ENCODE data around the gene SP6.

The SP6 gene

GRCh38 chr17:47836601-47837000 lies 14.4 kb downstream of the SP6 start:
- no peak for DNase-seq (ENCODE audit: low read depth in 3 of 3)

GRCh38 chr17:47834756-47835155 lies 16.2 kb downstream of the SP6 start:
- no peak for DNase-seq (ENCODE audit: low read depth in 3 of 3)

GRCh38 chr17:47831934-47832327 lies 19.0 kb downstream of the SP6 start:
- DNase-seq (ENCODE audit: low read depth in 3 of 3): no peak

GRCh38 chr17:47831003-47831933 lies 19.7 kb downstream of the SP6 start, which contains the start of the genes LRRC46 and MRPL10:
LRRC46 (plus strand) TSS chr17:47831670; CDS start chr17:47831990, 320 bp downstream.
MRPL10 (minus strand) TSS chr17:47831541; CDS start chr17:47831511, 30 bp downstream.
- DNase-seq (ENCODE audit: low read depth in 3 of 3): peak; percentile 87 to 90 (median 87)

DNA sequence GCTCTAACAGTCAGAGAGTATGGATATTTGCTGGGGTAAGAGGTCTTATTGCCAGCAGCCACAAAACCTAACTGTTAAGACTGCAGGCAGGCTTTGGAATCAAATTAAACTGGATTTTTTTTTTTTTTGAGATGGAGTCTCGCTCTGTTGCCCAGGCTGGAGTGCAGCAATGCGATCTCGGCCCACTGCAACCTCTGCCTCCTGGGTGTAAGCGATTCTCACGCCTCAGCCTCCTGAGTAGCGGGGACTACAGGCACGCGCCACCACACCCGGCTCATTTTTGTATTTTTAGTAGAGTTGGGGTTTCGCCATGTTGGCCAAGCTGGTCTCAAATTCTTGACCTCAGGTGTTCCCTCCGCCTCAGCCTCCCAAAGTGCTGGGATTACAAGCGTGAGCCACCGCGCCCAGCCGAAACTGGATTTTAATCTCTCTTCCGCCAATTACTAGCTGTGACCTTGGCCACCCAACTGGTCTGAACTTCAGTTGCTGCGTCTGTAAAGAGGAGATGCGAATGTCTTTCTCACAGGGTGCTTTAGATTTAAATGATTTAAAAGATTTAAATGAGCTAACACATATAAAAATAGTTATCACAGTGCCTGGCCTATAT lies 20.5 kb downstream of the SP6 start:
- no peak for DNase-seq (ENCODE audit: low read depth in 3 of 3)

GRCh38 chr17:47829870-47830269 lies 21.1 kb downstream of the SP6 start:
- DNase-seq (ENCODE audit: low read depth in 3 of 3): no peak

DNA sequence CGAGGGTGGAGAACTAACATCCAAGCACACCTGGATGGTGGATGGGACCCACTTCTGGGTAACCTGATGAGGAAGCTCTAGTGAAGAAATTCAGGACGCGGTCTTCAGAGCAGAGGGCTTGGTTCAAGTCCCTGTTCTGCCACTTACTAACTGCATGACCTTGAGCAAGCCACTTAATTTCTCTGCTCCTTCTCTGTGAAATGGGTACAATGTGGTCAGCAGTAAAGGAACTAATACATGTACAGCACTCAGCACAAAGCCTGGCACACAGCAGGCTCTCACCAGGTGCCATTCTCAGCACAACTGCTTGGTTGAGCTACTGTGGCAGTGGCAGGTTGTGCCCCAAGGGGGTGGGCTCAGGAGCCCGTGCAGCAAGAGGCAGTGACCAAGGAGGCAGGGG lies 27.4 kb downstream of the SP6 start:
- DNase-seq (ENCODE audit: low read depth in 3 of 3): no peak

- no peak for DNase-seq (ENCODE audit: low read depth in 3 of 3)
Observed at GRCh38 chr17:47822785-47823184, 28.2 kb downstream of the SP6 start.

DNA sequence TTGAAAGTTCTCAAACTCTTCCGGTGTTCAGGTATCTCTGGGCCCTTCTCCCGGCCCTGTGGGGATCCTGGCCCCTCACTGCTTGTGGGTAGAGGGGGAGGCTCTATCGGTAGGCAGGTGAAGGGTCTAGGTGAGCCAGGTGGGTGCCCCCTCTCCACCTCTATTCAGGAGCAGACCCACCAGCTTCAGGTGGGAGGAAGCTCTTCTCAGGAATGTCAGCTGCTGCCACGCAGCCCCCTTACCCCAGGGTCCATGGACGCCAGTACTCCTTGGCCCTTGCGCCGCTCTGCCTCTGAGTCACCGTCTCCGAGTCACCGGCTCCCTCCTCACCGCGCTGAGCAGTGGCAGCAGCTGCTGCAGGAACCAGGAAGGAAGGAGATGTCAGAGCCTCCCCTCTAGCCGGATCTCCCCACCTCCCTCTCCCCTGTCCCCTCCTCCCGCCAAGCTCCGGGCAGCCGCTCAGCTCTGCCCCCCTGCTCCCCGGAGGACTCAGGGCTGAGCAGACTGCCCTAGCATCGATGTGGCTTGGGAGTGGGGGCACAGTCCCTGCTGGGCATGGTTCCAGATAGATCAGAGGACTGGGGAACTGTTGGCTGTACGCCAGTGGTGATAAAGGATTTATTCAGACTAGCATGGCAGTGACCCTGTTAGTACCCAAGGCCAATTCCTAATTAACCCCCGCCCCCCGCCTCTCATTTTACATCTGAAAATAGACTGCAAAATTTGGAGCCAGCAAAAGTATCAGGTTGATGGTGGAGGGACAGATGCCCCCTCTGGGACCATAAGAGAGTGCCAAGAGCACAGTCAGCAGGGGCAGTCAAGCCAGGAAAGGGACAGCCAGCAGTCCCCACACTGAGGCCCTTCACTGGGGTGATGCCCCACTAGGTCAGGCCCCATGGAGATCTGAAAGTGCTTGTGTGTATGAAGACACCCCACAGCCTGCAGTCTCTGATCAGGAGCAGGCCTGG lies 29.3 kb downstream of the SP6 start, which contains the start of gene OSBPL7:
TSS of gene OSBPL7 (minus strand) at position 371 of the 968 bp plus-strand sequence. CDS start 1,516 bp downstream, outside the sequence.
- peak; percentile 60 to 61 (median 61) for DNase-seq (ENCODE audit: low read depth in 3 of 3)

- DNase-seq (ENCODE audit: low read depth in 3 of 3): no peak
Observed at GRCh38 chr17:47821031-47821423, 29.9 kb downstream of the SP6 start.

- DNase-seq (ENCODE audit: low read depth in 3 of 3): no peak
Observed at GRCh38 chr17:47820033-47820789, 30.8 kb downstream of the SP6 start.

DNA sequence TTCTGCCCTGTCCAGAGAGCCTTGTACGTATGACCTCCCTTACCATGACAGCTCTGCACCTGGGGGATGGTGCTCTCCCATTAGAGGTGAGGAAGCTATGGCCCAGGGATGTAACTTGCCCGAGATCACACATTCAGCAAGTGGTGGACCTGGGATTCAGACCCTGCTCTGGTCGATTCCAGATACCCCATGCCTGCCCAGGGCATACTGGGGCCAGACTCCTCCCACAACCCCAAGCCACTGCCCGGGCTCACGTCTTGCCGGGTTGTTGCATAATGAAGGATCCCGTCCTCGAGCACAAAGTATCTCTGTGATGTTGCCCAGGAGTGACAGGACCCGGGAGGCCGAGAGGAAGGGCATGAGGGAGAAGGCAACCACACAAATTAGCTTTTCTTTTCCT lies 31.5 kb downstream of the SP6 start:
- no peak for DNase-seq (ENCODE audit: low read depth in 3 of 3)

DNA sequence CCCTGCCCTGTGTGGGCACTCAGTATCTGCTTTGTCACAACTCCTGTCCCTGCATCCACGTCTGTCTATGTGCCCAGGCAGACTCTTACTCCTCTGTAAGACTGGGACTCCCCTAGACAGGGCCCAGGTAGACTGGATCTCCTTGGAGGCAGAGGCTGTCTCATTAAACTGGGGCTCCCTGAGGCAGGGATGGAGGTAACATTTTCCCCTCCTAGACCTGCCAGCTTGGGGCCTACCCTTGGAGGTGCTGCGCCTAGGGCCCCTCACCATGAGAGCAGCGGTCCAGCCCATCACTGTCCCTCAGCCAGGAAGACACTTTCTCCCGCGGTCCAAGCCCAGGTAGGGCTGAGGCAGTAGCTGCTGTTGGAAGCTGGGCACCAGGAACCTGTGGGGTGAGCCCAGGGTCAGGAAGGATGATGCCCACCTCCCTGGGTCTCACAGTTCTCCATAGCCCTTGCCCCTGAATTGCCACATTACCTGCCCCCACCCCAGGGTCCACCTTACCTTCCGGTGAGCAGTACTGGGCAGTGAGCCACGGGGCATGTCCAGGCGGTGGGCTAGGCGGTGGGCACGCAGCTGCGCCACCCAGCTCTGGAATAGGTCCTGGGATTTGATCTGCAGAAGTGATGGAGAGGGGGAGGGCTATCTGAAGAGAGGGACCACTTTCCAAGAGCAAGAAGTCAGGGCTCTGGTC lies 32.8 kb downstream of the SP6 start:
- no peak for DNase-seq (ENCODE audit: low read depth in 3 of 3)

DNA sequence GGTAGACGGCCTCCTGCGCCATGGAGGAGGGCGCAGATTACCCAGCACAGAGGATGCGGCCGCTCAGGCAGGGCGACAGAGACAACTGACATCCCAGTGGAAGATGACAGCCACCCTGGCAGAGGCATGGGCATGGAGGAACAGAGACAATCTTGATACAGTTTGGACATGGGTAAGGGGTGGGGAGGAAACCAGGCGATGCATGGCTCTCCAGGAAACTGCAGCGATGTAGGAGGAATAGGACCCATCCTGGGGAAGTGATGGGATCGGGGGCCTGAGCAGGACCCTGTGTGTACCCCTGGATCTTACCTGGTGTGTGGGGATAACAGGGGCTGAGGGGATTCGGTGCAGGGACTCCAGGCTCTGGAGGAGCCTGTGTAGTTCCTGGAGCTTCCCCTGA lies 34.0 kb downstream of the SP6 start:
- no peak for DNase-seq (ENCODE audit: low read depth in 3 of 3)

DNA sequence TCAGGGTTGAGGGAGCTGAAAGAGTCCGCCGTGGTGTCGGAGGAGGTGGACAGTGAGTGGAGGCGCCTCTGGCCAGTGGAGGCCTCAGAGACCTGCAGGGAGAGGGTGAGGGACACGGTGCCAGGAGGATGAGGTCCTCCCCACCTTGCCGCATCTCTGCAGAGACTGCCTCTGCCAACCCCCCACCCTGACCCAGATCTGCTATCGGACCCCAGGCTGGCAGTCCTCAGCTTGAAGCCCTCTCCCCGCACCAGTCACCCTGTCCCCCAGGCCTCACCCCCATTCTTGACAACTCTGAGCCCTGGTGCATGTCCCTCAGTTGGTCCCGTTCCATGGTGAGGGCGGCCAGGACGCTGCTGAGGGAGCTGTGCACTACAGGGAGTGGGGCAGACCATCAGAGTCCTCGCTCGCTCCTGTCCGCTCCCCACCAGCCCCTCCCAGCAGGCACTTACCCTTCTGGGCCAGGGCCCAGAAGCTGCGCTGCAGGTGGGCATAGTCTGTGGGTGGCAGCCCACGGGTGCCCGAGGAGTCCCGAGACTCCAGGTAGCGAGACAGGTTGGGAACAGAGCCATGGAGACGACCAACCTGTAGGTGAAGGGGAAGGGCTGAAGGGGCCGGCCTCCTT lies 34.7 kb downstream of the SP6 start:
- no peak for DNase-seq (ENCODE audit: low read depth in 3 of 3)

DNA sequence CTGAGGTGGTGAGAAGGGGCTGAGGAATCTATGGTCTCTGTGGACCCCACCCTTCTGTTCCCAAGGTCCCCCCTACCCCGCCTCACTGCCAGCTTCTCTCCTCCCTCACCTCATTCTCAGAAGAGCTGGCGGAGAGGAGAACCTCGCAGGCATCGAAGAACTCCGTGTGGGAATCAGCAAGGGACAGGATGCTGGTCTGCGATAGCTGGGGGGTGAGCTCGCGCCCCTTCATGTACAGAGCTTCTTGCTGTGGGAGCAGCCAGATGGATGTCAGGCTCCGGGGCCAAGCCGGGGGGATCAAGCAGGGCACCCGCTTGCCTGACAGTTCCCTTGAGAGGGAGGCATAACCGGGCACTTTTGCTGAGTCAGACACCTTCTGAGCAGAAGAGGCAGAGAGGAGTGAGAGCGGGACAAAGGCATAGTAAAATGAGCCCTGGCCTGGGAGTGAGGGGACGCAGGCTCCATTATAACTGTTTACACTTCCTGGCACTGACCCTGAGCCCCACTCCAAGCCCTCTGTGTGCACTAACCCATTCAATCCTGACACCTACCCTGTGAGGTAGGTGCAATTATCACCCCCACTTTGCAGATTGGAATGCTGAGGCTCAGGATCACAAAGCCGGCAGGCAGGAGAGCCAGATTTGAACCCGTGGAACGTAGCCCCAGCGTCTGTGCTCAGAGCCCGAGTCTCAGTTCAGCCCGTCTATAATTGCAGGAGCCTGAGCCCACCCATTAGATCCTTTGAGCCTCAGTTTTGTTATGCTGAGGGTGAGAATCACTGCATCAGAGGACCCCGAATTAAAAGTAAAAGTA lies 35.7 kb downstream of the SP6 start:
- DNase-seq (ENCODE audit: low read depth in 3 of 3): no peak

DNA sequence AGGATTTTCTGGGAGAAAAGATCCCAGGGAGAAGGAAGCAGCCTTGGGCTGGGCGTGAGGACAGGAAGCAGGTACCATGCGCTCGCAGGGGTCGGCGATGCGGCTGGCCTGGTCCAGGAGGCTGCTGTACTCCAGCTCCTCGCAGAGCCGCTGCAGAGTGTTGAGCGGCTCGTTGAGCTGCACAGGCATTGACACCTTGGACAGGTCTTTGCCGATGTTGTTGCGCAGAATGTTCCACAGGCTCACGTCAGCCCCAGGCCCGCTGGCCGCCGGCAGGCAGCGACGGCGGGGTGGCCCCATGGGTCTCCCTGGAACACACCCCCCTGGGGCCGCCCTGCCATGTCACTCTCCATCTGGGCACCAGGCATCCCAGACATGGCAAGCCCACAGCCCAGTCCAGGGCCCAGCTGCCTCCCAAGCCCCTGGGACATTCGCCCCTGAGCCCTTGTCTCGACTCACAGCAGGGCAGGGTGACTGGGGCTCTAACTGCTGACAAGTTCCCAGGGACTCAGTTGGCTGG lies 37.4 kb downstream of the SP6 start:
- DNase-seq (ENCODE audit: low read depth in 3 of 3): no peak

DNA sequence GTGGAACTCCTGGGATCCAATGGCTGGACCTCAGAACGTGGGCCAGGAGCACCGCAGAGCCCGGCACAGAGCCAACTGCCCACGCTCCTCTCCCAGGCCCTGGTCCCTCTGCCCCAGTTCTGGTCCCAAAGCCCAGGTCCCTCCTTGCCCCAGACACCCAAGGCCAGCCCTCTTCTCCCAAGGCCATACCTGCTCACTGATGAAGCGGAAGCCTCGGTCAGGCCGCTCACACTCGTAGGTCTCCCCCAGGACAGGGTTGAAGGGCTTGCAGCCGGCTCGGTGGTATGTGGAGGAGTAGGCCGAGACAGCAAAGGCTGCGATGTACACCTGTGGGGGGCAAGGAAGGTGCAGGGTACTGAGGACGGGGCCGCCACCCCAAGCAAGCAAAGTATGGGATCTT lies 37.9 kb downstream of the SP6 start:
- no peak for DNase-seq (ENCODE audit: low read depth in 3 of 3)

Measured in stimulated activated CD4-positive, alpha-beta T cell treated with anti-CD3 and anti-CD28 coated beads, TNF-alpha, amount 100 ng/mL, for 48 hours (primary cell).